Measurements from ENCODE around the gene FGGY.

The FGGY gene

DNA sequence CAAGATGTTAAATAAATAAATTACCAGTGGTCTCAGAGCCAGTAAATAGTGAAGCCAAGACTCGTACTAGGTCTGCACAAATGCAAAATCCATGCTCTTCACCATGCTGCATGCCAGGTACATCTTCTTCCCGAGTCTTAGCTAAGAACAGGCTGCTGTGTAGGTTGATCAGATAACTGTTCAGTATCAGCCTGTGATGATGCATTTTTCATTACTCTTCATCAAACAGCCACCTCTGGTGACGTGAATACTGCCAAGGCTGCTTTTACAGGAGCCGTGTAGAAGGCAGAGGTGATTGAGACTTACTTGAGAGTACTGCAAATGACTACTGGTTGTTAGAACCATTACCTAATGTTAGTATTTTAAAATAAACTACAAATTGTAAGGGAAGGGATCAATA, 478.6 kb downstream of the FGGY start:
- FAIRE-seq (no peak), DNase-seq (ENCODE audit: insufficient read length, low spot score) (no peak)
- no peak for TF ChIP-seq POLR2A (IDR thresholded peaks at IDR 0.05; ENCODE audit: low read depth, low read length)

DNA sequence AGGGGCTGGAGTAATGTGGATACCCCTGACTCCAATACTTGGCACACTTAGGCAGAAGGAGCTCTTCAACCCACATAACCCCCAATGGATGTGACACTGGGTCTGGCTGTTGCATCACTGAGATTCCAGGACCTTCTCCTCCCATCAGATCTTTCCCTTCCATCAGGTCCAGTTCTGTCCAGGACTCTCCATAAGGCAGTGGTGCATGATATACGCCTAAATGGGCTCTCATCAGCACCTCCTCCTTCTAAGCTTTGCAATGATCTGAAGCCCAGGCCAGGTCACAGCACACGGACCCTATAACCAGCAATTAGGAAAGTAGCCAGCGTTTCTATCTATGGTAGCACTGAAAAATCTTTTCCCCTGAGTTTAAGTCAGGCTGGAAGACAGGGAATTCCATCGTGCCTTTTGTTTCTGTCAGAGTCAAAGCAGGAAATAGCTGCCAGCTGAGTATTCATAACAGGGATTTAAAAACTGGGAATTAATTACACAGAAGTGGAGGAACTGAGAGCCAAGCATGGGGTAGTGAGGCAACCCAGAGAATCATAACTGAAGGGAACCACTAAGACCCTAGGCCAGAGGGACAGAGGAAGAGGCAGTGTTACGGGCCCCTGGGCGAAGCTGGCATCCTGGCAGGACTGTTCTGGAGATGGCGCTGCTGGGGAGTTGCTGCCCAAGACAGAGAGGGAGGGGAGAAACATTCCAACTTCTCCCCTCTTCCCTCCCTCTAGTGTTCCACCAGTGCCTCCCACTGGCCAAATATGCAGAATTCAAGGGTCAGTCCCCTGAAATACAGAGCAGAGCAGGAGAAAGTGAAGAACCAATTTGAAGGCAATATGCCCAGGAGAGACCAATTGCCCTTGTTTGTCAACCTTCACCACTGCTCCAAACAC, 480.3 kb downstream of the FGGY start:
- FAIRE-seq (no peak), DNase-seq (ENCODE audit: insufficient read length, low spot score) (no peak)
- TF ChIP-seq POLR2A (IDR thresholded peaks at IDR 0.05; ENCODE audit: low read depth, low read length): no peak

DNA sequence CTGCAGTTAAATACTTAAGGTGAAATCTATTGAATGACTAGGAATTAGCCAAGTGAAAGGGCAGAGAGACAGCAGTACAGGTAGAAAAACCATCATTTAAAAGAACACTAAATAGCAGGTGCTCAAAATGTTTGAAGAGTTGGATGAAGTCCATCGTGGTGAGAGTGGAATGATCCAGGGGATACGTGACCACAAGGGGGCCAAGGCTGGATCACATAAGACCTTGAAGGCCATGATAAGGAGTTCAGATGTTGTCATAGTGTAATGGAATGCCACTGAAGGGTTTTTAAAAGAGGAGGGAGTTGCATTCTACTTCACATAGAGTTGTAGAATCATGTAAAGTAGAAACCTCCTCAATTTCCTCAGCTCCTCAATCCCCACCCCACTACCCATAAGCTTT, 483.1 kb downstream of the FGGY start:
- FAIRE-seq (peak; percentile 45), DNase-seq (ENCODE audit: insufficient read length, low spot score) (no peak)
- no peak for TF ChIP-seq POLR2A (IDR thresholded peaks at IDR 0.05; ENCODE audit: low read depth, low read length)

DNA sequence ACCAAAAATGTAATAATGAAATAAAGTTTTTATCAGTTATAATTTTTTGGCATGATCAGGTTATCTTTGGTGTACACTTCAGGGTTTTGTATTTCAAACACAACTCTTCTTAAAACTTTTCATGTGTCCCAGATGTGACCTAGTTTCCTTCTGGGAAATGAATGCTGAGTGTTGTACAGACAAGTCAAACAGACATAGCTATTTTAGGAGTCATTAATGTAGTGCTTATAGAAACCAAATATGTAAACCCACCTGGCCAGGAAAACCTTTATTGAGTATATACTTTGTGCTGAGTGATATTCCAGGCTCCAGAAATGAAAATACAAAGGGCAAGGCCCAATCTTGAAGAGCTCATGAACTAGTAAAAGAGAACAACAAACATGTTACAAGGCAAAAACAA, 491.9 kb downstream of the FGGY start:
- DNase-seq (ENCODE audit: insufficient read length, low spot score): no peak
- no peak for FAIRE-seq

DNA sequence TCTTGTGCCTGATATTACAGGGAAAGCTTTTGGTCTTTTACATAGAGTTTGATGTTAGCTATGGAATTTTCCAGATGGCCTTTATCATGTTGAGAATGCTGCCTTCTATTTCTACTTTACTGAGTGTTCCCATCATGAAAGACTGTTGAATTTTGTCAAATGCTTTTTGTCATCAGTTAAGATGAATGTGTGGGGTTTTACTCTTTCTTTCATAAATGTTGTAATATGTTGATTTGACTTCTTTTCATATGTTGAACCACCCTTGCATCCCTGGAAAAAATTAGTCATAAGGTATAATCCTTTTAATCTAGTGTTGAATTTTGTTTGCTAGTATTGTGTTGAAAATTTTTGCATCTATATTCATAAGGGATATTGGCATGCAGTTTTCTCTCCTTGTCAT, 501.7 kb downstream of the FGGY start:
- DNase-seq (ENCODE audit: insufficient read length, low spot score): no peak
- FAIRE-seq: no peak
- TF ChIP-seq POLR2A (IDR thresholded peaks at IDR 0.05; ENCODE audit: low read depth, low read length): no peak

More for the DNA sequence above, 491.9 kb downstream of the FGGY start:
- no peak for TF ChIP-seq POLR2A (IDR thresholded peaks at IDR 0.05; ENCODE audit: low read depth, low read length)

DNA sequence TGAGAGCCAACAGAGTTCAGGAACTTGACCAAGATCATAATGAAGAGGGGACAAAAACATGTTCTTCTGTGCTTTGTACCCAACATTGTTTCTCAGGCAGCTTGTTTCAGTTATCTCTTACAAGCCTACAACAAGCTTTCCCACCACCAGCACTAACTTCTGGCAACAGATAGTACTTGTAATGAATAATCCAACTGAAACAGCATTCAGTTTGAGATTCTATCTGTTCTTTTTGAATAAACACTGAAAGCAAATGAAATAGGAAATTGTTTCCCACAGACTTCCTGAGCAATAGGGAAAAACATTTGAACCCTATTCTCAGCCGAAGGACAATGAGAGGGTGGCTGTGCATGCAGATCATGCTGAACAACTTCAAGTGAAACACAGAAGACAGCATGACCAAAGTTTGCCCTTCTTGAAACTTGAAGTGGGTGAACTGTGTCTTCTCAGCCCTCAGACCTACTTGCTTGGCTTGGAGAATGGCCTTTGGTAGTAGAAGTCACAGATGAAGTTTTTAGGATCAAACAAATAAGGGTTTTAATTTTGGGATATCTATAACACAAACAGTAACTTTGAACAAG, 506.7 kb downstream of the FGGY start:
- FAIRE-seq (no peak), DNase-seq (ENCODE audit: insufficient read length, low spot score) (no peak)
- no peak for TF ChIP-seq POLR2A (IDR thresholded peaks at IDR 0.05; ENCODE audit: low read depth, low read length)

DNA sequence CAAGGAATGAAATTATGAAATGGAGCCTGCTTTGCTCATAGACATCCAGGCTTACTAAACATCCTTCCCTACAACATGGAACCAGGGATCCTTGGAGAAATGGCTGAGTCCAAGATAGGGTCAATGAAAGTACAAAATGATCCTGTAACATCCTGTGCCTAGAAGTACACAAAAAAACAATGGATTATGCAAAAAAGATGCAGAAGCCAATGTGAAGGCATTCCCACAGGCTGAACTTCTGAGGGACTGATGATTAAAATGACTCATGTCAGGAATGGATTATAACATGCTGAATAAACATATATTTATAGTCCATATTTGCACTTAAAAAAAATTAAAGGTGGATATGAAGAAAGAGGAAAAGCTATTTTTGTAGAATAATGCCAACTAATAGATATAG, 507.4 kb downstream of the FGGY start:
- no peak for FAIRE-seq
- TF ChIP-seq POLR2A (IDR thresholded peaks at IDR 0.05; ENCODE audit: low read depth, low read length): no peak

DNA sequence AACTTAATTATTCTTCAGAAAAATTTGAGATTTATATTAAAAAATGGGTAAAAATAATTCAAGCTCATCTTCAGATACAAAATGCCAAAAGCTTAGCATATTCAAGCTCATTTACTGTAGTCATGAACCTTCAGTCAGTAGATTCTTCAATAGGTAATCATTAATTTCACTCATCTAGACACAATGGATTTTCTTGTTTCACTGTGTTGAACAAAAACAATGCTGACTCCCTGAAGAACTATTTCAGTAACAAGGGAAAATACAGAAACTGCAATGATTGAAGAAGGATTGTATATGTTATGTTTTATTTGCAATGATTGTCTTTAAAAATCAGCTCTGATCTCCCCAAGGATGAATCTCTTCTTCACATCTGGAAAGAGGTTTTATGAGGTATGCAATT, 508.7 kb downstream of the FGGY start:
- TF ChIP-seq POLR2A (IDR thresholded peaks at IDR 0.05; ENCODE audit: low read depth, low read length): no peak
- FAIRE-seq: no peak
- no peak for DNase-seq (ENCODE audit: insufficient read length, low spot score)

More for the DNA sequence above, 507.4 kb downstream of the FGGY start:
- DNase-seq (ENCODE audit: insufficient read length, low spot score): no peak
